ENCODE data around the gene INPP5D.

Gene INPP5D

DNA sequence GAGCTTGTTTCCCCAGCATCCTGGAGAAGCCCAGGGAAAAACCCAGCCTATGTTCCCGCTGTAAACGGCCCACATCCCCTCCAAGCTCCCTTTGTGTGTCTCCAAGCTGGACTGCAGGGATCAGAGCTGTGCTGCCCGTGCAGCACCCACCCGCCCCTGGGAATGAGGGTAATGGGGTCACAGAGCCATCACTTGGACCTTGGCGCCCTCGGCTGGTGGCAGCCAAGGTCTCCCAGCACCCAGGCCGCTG, 670 bp upstream of the INPP5D start:
- in situ Hi-C loops (cut with MboI; ENCODE audit: low sequenced_read_pairs, unreplicated experiment): no loop called here
- peak; percentile 74 for DNase-seq (ENCODE audit: low spot score)
- TF ChIP-seq, protein P1, sequence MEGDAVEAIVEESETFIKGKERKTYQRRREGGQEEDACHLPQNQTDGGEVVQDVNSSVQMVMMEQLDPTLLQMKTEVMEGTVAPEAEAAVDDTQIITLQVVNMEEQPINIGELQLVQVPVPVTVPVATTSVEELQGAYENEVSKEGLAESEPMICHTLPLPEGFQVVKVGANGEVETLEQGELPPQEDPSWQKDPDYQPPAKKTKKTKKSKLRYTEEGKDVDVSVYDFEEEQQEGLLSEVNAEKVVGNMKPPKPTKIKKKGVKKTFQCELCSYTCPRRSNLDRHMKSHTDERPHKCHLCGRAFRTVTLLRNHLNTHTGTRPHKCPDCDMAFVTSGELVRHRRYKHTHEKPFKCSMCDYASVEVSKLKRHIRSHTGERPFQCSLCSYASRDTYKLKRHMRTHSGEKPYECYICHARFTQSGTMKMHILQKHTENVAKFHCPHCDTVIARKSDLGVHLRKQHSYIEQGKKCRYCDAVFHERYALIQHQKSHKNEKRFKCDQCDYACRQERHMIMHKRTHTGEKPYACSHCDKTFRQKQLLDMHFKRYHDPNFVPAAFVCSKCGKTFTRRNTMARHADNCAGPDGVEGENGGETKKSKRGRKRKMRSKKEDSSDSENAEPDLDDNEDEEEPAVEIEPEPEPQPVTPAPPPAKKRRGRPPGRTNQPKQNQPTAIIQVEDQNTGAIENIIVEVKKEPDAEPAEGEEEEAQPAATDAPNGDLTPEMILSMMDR (IDR thresholded peaks at IDR 0.05; ENCODE audit: borderline replicate concordance, control extremely low read depth, extremely low read depth, insufficient read depth, missing control alignments): peak; percentile 44

DNA sequence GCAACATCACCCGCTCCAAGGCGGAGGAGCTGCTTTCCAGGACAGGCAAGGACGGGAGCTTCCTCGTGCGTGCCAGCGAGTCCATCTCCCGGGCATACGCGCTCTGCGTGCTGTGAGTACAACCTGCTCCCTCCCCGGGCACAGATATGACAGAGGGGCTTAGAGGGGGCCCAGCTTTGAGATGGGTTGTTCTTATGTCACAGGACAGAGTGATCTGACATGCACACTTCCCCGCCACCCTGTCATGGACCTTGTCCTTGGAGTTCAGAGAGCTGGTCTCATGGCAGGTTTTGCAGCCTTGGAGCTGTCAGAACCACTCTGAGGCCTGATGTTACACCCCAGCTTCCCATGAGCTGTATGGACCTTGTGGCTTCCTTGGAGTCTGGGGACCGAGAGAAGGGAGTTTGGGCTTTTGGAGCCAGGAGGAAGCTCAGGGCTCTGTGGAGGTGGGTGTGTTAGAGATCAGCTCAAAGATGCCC, 398 bp downstream of the INPP5D start:
- TF ChIP-seq, protein P1 (IDR thresholded peaks at IDR 0.05; ENCODE audit: borderline replicate concordance, control extremely low read depth, extremely low read depth, insufficient read depth, missing control alignments): no peak
- no peak for DNase-seq (ENCODE audit: low spot score)
- in situ Hi-C loops (cut with MboI; ENCODE audit: low sequenced_read_pairs, unreplicated experiment): loop anchor here (10.0 kb wide), 1 partner anchor 184 kb away; no protein-coding TSS in a partner anchor

DNA sequence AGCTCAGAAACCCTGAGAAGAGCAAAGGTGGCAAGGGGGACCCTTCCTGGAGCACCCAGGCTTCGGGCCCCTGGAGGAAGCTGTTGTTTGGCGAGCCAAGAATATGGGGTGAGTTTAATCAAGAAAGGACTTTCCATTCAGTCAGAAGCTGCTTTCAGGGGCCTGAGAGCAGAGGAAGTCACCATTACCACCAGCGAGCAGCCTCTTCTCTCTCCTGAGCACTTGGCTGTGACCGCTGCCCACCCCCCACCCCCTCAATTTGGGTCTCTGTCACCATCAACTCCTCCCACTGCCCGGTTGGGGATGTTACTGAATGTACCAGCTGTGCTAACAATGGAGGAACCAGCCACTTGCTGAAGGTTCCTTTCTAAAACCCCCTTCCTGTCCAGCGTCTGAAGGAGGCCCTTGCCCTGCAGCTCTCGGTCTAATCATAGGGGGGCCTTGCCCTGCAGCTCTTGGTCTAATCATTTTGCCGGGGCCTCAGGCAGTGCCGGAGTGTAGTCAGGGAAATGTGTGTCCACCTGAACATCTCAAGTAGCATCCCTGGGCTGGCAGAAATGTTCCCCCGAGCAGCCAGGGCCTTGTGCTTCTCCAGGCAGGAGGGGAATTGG, 943 bp downstream of the INPP5D start:
- in situ Hi-C loops (cut with MboI; ENCODE audit: low sequenced_read_pairs, unreplicated experiment): loop anchor here (10.0 kb wide), 1 partner anchor 184 kb away; no protein-coding TSS in a partner anchor
- TF ChIP-seq, protein P1 (IDR thresholded peaks at IDR 0.05; ENCODE audit: borderline replicate concordance, control extremely low read depth, extremely low read depth, insufficient read depth, missing control alignments): no peak
- peak; percentile 80 for DNase-seq (ENCODE audit: low spot score)

DNA sequence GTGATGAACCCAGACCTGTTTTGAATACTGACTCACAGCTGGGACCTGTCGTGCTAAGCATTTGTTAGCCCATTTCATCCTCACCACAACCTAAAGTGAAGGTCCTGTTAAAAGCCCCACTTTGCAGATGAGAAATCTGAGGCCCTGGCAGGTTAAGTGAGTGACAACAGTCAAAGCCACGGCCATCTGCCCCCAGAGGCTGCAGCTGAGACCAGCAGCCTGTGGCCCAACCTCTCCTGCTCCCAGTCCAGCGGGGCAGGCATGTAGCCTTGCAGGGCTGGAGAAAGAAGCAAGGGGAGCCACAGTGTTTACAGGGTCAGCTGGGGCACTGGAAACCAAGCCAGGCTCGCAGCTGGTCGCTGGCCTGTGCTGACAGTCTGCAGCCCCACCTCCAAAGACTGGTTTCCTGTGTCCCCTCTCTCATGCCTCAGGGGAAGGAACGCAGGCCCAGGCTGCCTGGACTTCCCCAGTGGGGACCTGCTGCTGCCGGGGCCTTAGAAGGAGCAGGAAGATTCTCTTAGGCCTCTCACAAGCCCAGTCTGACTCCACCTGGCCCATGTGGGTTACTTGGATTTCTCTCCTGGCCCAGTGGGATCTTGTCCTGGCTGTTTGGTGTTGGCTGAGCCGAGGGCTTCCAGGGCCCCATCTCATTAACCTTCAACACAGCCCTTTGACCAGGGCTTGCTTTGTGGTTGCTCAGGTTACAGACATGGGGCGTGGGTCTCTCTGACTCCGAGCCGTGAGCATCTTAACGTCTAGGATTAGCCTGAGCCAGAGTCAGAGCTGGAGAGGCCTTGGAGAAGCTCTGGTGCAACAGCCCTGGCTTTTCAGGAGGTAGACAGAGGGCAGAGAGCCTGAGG, 1.7 kb downstream of the INPP5D start:
- TF ChIP-seq, protein P1 (IDR thresholded peaks at IDR 0.05; ENCODE audit: borderline replicate concordance, control extremely low read depth, extremely low read depth, insufficient read depth, missing control alignments): peak; percentile 39
- DNase-seq (ENCODE audit: low spot score): peak; percentile 78
- in situ Hi-C loops (cut with MboI; ENCODE audit: low sequenced_read_pairs, unreplicated experiment): loop anchor here (10.0 kb wide), 1 partner anchor 183 kb away; no protein-coding TSS in a partner anchor

DNA sequence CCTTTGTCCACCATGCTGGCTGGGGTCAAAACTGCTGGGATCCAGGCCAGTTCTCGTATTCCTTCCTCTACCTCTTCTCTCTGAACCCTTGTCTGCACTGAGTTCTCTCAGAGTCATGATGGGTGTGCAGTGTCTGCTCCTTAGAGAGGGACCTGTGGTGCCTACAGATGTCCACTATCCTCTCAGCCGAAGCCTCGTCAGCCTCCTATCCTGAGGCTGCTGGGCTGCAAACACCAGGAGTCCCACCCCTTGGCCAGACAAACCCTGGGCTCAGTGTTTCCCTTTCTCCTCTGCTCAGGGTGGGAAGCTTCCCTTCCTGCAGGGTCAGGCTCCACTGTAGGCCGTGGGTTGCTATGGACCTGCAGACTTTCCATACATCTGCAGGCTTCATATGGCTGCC, 2.3 kb downstream of the INPP5D start:
- TF ChIP-seq, protein P1 (IDR thresholded peaks at IDR 0.05; ENCODE audit: borderline replicate concordance, control extremely low read depth, extremely low read depth, insufficient read depth, missing control alignments): no peak
- in situ Hi-C loops (cut with MboI; ENCODE audit: low sequenced_read_pairs, unreplicated experiment): loop anchor here (10.0 kb wide), 1 partner anchor 182 kb away; no protein-coding TSS in a partner anchor

DNA sequence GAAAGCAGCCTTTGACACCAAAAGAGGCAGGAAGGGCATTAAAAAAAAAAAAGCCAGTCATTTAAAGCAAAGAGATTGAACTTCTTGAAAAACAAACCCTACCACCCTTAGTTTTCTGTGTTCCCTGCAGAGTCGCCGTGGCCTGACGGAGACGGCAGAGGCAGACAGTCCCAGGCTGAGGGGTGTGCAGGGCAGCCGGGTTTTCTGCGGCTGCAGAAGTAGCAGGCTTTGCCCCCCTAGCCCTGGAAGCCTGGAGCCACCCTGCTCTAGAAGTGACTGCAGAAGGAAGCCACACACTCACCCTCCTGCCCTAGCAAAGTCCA, 2.8 kb downstream of the INPP5D start:
- in situ Hi-C loops (cut with MboI; ENCODE audit: low sequenced_read_pairs, unreplicated experiment): loop anchor here (10.0 kb wide), 1 partner anchor 182 kb away; no protein-coding TSS in a partner anchor
- TF ChIP-seq, protein P1 (IDR thresholded peaks at IDR 0.05; ENCODE audit: borderline replicate concordance, control extremely low read depth, extremely low read depth, insufficient read depth, missing control alignments): no peak
- DNase-seq (ENCODE audit: low spot score): no peak

More for the DNA sequence above, 2.3 kb downstream of the INPP5D start:
- no peak for DNase-seq (ENCODE audit: low spot score)

Measured in GM13976 (cell line).